Posterior cingulate gyrus (tissue), 11 donors: ENCODE data around the gene TRNT1.

ENCODE experiments used
- DNase-seq, 10 donors: peaks; one replicate each; pipeline versions ENCODE4 v3.0.0 to v3.0.0-alpha.2; 2020 to 2021; ENCODE audit warnings: mixed read lengths in 3 of 10
- intact Hi-C: fragments of 100-400 bp; cut with DNase I; formaldehyde crosslinking; loops from one replicate; pipeline ENCODE4 v1.15.1; 2023

Gene TRNT1

DNA sequence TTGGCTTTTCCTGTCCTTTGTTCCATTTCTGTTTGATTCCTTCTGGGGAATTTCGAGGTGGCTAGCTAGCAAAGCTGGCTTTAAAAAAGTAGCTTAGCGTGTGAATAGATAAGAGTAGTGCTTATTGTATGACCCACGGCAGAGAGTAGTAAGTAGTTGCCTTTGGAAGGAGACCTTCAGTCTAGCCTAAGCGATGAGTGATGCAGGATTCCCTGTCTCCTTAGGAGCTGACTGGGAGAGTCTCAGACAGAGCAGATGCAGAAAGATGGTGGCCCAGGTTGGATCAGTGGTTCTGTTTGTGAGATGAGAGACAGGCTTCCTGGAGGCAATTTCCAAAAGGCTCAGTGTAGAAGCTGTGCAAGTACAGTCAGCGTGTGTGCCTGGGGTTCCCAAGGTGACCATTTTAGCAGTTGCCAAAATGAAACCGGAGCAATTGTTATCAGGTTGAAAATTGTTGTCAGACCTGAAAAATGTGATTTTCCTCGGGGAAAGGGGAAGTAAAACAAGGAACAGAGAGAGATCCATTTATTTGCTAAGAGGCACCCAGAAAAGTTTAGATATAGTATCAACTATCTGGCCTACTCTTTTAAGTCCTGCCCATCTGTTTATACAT, 15.9 kb upstream of the TRNT1 start:
- no peak for DNase-seq
- intact Hi-C loops, result no loop called here

DNA sequence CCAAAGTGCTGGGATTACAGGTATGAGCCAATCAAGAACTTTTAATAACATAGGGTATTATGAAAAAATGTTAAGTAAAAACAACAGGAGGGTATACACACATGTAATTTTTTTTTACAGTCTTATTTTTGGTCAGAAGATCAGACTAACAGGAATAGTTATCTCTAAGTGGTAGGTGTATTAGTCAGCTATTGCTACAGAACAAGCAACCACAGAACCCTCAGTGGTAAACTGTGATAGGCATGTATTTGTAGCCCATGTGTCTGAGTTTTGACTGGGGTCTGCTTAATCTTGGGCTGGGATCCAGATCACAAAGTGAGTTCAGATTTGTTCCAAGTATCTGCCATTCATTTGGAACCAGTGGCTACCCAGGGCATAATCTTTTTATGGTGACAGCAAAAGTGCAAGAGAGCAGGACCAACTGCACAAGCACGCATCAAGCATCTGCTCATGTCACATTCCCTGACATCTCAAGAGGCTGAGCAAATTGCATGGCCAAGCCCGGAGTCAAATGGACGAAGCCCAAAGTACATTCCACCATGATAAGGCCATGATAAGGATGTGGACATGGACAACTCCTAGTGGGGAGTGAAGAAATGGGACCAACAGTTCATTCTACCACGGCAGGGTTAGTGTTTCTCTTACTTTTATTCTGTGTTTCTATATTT, 13.6 kb upstream of the TRNT1 start:
- intact Hi-C loops, result no loop called here
- DNase-seq, result no peak

DNA sequence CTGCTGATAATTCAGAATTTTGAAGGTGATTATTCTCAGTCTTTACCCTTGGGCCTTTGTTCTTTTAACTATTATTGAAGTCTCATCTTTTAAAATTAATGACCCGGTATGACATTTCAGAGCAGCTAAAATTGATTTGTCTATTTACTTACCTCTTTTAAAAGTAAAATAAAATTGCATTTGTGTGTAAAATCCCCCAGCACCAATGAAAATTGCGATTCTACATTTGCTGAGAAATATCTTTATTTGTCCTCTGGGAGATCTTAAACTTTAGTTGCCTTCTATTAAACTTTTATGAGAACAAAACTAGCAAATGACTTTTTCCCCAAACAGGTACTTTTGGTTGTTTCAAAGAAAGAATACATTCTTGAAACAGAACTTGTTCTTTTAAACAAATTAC, 9.1 kb upstream of the TRNT1 start:
- intact Hi-C loops, result no loop called here

GRCh38 chr3:3119393-3119851, 7.3 kb upstream of the TRNT1 start:
- no peak for DNase-seq
- intact Hi-C loops, result no loop called here

More for the DNA sequence above, 9.1 kb upstream of the TRNT1 start:
- no peak for DNase-seq

GRCh38 chr3:3125977-3126376, 763 bp upstream of the TRNT1 start:
- intact Hi-C loops, result no loop called here
- peak in 1 of 10 donors; percentile 70 for DNase-seq

DNA sequence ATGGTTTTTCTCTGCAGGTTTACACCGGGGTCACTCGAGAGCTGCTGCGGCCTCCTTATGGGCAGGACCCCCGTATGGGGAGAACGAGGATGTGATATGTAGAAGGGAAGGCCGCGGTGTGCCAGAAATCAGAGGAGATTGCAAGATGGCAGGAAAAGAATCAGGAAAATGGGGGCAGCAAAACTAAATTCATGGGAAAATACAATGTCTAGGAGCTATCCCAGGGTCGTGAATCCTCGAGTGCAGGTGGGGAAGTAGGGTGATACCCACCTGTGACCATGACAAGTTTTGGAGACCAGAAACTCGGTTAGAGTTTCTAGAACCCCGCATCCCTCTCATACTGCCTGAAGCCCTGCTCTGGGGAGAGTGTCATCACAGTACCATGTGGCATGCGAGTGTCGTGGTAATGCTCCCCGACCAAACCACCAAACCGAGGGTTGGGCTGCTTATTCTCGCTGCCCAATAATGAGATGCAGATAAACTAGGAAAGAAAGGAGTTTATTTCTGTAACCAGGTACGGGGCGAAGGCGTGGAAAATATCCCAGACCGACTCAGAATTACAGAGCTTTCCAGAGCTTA, 781 bp downstream of the TRNT1 start:
- intact Hi-C loops, result no loop called here
- DNase-seq, result no peak

GRCh38 chr3:3129579-3129978, 2.8 kb downstream of the TRNT1 start:
- no peak for DNase-seq
- intact Hi-C loops, result no loop called here

DNA sequence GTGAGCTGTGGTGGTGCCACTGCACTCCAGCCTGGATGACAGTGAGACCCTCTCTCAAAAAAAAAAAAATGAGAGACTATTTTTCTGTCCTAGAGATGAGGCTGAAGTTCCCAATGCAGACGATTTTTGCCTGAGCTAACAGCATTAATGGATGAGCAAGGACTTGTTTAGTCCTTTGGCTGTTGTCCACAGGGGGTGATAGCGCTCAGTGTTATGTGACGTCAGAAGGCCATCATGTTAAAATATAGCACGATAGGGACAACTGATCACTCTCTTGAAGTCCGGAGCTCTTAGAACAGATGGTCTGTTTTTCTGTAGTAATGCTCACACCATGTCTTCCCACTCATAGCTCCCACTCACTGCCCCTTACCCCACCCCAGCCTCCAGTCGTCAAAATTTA, 6.8 kb downstream of the TRNT1 start:
- no peak for DNase-seq
- intact Hi-C loops, result no loop called here

GRCh38 chr3:3134750-3135448, 8.2 kb downstream of the TRNT1 start:
- intact Hi-C loops, result no loop called here
- peak in 2 of 10 donors; percentile 27 to 62 for DNase-seq

GRCh38 chr3:3137526-3137925, 10.8 kb downstream of the TRNT1 start:
- DNase-seq, result no peak
- intact Hi-C loops, result no loop called here

GRCh38 chr3:3141939-3142338, 15.2 kb downstream of the TRNT1 start:
- DNase-seq, result no peak
- intact Hi-C loops, result no loop called here

DNA sequence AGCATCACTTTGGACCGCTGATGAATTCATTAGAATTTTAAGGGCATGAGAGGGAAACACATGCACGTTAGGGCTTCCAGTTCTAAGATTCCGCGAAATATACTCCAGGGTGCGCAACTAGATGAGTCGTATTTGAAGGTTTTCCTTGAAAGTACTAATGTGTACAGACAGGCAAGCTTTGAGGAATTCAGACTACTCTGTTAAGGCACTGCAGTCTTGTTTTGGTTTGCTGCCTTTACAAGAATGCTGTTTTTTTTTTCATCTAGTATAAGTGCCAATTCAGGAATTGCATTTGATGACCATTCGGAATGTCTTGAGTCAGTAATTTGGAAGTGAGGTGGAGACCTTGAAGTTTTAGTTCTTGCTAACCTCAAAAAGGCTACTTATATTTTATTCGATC, 19.1 kb downstream of the TRNT1 start:
- DNase-seq, result no peak
- intact Hi-C loops, result no loop called here

GRCh38 chr3:3149560-3149959, 22.8 kb downstream of the TRNT1 start:
- DNase-seq, result no peak
- intact Hi-C loops, result no loop called here

DNA sequence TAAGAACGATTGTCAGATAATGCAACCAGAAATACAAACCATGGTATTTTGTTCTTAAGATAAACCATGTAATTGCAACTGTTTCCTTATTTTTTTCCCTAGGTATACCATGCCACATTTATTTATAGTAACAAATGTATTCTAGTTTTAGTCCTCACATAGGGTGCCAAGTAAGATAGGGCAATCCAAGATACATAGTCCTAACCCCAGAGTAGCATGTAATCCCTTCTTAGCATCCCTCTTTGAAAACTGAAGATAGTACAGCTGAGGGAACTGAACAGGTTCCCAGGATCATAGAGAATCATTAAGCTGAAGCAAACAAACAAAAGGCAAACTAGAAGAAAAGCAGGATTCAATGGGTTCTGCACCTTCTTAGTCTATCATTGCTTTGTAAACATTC, 24.8 kb downstream of the TRNT1 start:
- no peak for DNase-seq
- intact Hi-C loops, result no loop called here

DNA sequence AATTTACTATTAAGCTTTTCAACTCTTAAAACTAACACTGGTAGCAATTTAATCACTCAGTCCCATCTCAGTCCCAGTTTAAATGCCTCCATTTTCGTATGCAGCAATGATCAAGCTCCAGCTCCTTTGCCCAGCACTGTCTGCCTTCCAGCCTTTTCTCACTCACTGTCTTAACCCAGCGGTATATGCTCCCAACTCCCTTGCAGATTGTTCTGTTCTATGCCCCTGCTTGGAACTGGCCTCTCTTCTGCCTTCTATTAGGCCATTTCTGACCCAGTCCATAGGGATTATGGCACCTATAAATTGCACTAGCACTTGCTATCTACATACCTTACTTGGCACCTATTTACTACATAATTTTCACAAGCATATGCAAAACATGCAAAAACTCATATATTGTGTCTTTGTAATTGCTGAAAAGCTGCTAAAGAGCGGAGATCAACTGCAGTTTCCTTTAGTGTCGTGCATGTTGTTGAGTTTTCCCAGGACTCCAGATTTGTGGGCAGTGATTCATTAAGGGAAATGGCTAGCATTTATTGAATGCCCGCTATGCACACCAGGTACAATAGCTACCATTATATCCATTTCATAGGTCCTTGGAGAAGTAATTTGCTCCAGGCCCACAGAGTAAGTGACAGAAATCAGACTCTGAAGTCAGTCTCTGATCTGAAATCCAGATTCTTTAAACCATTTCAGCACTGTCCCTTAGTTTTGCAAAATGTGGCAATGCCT, 28.3 kb downstream of the TRNT1 start:
- no peak for DNase-seq
- intact Hi-C loops, result no loop called here

DNA sequence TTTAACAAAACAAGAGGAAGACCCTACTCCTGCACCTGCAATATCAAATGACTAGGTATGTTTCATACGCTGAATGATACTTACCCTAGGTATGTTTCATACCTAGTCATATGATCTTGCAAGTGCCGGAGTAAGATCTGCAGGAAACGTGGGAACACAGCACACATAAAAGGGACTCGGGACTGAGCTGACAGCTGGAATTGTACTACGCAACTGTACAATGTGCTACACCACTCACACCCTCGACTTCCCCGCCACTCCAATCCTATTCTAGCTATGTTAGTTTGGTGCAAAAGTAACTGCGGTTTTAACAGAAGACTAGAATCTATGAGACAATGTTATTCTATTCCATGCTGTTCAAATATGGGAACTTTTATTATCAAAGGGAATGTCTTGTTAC, 30.7 kb downstream of the TRNT1 start:
- DNase-seq, result no peak
- intact Hi-C loops, result no loop called here

GRCh38 chr3:3160826-3161225, 34.1 kb downstream of the TRNT1 start:
- no peak for DNase-seq
- intact Hi-C loops, result no loop called here

- intact Hi-C loops, result no loop called here
- DNase-seq, result no peak
Measured at GRCh38 chr3:3165241-3165640, 38.5 kb downstream of the TRNT1 start.

- intact Hi-C loops, result no loop called here
Measured at GRCh38 chr3:3165650-3166049, 38.9 kb downstream of the TRNT1 start.

DNA sequence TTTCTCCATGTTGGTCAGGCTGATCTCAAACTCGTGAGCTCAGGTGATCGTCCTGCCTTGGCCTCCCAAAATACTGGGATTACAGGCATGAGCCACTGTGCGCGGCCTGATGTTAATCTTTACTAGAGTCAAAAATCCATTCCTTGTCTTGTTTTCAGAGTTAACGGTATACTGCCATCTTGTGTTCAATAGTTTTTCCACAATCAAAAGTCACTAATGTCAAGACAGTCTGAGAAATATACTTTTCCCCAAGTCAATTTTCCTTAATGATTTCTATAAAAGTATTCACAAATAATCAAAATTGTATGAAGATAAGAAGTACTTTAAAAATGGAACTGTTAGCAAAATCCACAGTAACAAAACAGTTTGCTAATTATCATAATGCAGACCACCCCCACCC, 44.3 kb downstream of the TRNT1 start:
- intact Hi-C loops, result no loop called here
- DNase-seq, result no peak

More at GRCh38 chr3:3165650-3166049, 38.9 kb downstream of the TRNT1 start:
- no peak for DNase-seq

- no peak for DNase-seq
- intact Hi-C loops, result no loop called here
Measured at GRCh38 chr3:3172627-3173026, 45.9 kb downstream of the TRNT1 start.
